ENCODE results near the gene DCHS2. TPM values are rescaled to one million over a fixed set of nuclear protein-coding genes. Genes with fewer than 3 reads are reported as not detected.

Gene DCHS2
- total RNA-seq, 1 donor from 2014 or later: 0.71 TPM

DNA sequence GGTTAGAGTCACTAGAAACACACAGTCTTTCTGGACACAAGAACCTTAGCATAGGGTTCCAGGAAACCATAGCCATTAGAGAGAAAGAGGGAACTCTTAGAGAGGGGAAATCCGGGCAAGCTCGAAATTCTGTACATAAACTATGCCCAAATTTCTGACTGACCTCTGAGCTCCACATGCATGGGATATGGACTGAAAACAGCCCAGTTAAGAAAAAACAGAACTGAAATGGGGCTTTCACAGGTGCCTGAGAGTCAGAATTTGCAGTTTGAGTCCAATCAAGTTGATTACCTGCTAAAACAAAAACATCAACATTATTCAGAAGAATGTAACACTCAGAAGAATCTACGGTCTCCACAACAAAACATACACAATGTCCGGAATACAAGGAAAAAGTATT is 13.1 kb downstream of the DCHS2 start:
- Histone ChIP-seq H3K27me3 (peaks cover 7% of the 10 kb centered on the region), H3K4me2 (no peak overlapping the region), H3K9ac (no peak overlapping the region), H3F3A (ENCODE audit: low read depth) (no peaks in the 10 kb centered on the region), H3K36me3 (no peaks in the 10 kb centered on the region), H2AFZ (replicated peaks) (no peak overlapping the region), H3K9me3 (ENCODE audit: low read depth) (no peaks in the 10 kb centered on the region), H4K20me1 (ENCODE audit: low read depth) (no peaks in the 10 kb centered on the region), H3K4me3 (no peak overlapping the region), H3K79me2 (ENCODE audit: low read depth) (no peaks in the 10 kb centered on the region), H3K4me1 (no peaks in the 10 kb centered on the region), H3K27ac (no peak overlapping the region)
- Mint-ChIP-seq H3K4me3 (no peak overlapping the region), H3K4me1 (no peaks in the 10 kb centered on the region), H3K9me3 (no peaks in the 10 kb centered on the region), H3K27ac (no peak overlapping the region), H3K27me3 (ENCODE audit: insufficient read depth, low read depth) (no peaks in the 10 kb centered on the region), H3K36me3 (no peaks in the 10 kb centered on the region)
- TF ChIP-seq, protein P1, sequence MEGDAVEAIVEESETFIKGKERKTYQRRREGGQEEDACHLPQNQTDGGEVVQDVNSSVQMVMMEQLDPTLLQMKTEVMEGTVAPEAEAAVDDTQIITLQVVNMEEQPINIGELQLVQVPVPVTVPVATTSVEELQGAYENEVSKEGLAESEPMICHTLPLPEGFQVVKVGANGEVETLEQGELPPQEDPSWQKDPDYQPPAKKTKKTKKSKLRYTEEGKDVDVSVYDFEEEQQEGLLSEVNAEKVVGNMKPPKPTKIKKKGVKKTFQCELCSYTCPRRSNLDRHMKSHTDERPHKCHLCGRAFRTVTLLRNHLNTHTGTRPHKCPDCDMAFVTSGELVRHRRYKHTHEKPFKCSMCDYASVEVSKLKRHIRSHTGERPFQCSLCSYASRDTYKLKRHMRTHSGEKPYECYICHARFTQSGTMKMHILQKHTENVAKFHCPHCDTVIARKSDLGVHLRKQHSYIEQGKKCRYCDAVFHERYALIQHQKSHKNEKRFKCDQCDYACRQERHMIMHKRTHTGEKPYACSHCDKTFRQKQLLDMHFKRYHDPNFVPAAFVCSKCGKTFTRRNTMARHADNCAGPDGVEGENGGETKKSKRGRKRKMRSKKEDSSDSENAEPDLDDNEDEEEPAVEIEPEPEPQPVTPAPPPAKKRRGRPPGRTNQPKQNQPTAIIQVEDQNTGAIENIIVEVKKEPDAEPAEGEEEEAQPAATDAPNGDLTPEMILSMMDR (IDR thresholded peaks at IDR 0.05): no peak
- no peak for TF ChIP-seq EZH2phosphoT487 (IDR thresholded peaks at IDR 0.05)
- TF ChIP-seq EZH2 (IDR thresholded peaks at IDR 0.05): no peak
- DNase-seq (ENCODE audit: low spot score): no peak

DNA sequence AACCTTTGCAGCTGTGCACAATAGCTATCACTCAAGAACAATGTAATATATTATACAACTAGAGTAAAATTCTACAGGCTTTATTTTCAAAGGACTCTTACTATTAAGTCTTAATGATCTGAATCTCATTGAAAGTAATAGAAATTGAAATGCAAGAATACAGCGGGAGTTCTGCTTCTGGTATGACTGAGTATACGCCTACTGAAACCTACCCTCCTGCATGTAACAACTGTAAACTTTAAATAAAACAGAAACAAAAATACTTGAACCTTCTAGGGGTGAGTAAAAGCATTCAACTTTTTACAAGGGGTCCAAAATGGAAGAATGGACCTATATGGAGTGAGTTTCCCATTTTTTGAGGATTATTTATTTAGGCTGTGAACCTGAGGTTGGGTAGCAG is 13.5 kb downstream of the DCHS2 start:
- H3K36me3 Mint-ChIP-seq: no peaks in the 10 kb centered on the region
- no peak for DNase-seq (ENCODE audit: low spot score)

DNA sequence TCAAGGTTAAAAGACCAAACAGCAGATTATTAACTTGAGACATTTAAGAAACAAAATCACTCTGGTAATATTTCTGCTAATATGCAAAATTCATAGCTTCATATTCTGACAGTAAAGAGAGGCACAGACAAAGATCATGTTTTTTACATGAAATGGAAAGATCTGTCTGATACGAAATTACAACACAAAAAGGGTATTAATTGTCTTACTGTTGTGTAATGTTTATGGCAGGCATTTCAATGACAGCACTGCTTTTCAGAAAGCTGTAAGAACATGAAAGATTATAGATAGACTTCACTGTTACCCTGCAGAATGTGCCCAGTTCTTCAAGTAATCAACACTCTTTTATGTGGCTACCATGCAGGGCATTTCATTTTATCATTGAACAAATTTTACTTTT is 15.4 kb downstream of the DCHS2 start:
- Mint-ChIP-seq H3K36me3 (no peaks in the 10 kb centered on the region), H3K4me3 (no peak overlapping the region), H3K4me1 (no peaks in the 10 kb centered on the region), H3K9me3 (no peaks in the 10 kb centered on the region), H3K27ac (no peak overlapping the region), H3K27me3 (ENCODE audit: insufficient read depth, low read depth) (no peaks in the 10 kb centered on the region)
- Histone ChIP-seq H3K4me1 (no peaks in the 10 kb centered on the region), H3K27me3 (no peaks in the 10 kb centered on the region), H3K36me3 (no peaks in the 10 kb centered on the region), H3K79me2 (ENCODE audit: low read depth) (no peaks in the 10 kb centered on the region), H3F3A (ENCODE audit: low read depth) (no peaks in the 10 kb centered on the region), H4K20me1 (ENCODE audit: low read depth) (no peaks in the 10 kb centered on the region), H2AFZ (replicated peaks) (no peak overlapping the region), H3K4me2 (no peak overlapping the region), H3K27ac (no peak overlapping the region), H3K9ac (no peak overlapping the region), H3K9me3 (ENCODE audit: low read depth) (no peaks in the 10 kb centered on the region), H3K4me3 (no peak overlapping the region)
- no peak for TF ChIP-seq EZH2phosphoT487 (IDR thresholded peaks at IDR 0.05)
- no peak for TF ChIP-seq EZH2 (IDR thresholded peaks at IDR 0.05)
- TF ChIP-seq, protein P1 (IDR thresholded peaks at IDR 0.05): no peak
- DNase-seq (ENCODE audit: low spot score): no peak

More for the DNA sequence above, 13.5 kb downstream of the DCHS2 start:
- Mint-ChIP-seq H3K4me1 (no peaks in the 10 kb centered on the region), H3K9me3 (no peaks in the 10 kb centered on the region), H3K27ac (no peak overlapping the region), H3K4me3 (no peak overlapping the region), H3K27me3 (ENCODE audit: insufficient read depth, low read depth) (no peaks in the 10 kb centered on the region)
- H3K4me2 ChIP-seq: no peak overlapping the region
- H2AFZ ChIP-seq (replicated peaks): no peak overlapping the region
- H3K9me3 ChIP-seq (ENCODE audit: low read depth): no peaks in the 10 kb centered on the region
- H3K9ac ChIP-seq: no peak overlapping the region
- no peaks in the 10 kb centered on the region for H3K79me2 ChIP-seq (ENCODE audit: low read depth)
- H3K36me3 ChIP-seq: no peaks in the 10 kb centered on the region
- TF ChIP-seq, protein P1 (IDR thresholded peaks at IDR 0.05): no peak
- TF ChIP-seq EZH2phosphoT487 (IDR thresholded peaks at IDR 0.05) (no peak), EZH2 (IDR thresholded peaks at IDR 0.05) (no peak)
- H3K4me3 ChIP-seq: no peak overlapping the region
- H3K27ac ChIP-seq: no peak overlapping the region
- no peaks in the 10 kb centered on the region for H4K20me1 ChIP-seq (ENCODE audit: low read depth)
- no peaks in the 10 kb centered on the region for H3F3A ChIP-seq (ENCODE audit: low read depth)
- H3K27me3 ChIP-seq: peaks cover 3% of the 10 kb centered on the region
- no peaks in the 10 kb centered on the region for H3K4me1 ChIP-seq

All from neural progenitor cell (in vitro differentiated cells).